NCI-H526 (cell line): ENCODE results near the gene RBBP8.
"Not testable (repeated sequence)": the region's sequence is repeated elsewhere in the genome, so short reads cannot be mapped to it uniquely, and the experiment has no call there.

Experiments used
- DNase-seq, 2 experiments: peaks; one replicate each; lab custom pipeline; 2025; lab: John Stamatoyannopoulos, UW

RBBP8 gene

DNA sequence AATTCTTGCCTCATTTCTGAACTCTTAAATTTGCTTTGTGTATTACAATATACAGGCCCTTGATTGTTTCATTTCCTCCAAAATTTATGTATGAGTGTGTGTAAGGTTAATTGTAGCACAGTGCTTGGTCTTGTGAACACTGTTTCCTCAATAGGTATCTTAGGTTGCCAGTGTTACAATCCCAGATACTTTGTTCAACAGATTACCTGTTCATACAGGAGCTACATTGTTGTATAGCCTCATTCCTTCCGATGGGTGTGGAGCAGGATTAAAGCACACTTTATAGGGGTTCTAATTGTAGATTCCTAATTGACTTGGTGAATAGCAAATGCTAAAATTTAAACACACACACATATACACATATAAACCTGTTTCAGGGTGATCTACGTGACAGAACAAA, 10.7 kb downstream of the RBBP8 start:
- no peak for DNase-seq

- DNase-seq = no peak
Observed at GRCh38 chr18:22946217-22946616, 13.1 kb downstream of the RBBP8 start.

DNA sequence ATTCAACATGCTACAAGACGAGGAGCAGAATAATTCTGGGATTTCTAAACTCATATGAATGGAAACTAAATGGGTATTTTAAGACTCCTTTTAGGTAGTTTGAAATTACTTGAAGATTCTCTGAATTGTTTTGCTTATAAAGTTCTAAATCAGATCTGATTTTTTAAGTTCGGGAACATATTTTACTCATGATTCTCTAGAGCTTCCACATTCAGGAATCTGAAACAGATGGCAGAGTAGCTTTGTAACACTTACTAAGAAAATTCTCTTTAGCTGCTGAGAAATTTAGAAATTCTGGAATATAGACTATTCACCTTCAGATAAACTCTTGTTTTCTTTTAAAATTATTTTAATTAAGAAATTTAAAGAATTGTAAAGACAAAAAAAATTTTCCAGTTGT, 13.7 kb downstream of the RBBP8 start:
- no peak for DNase-seq

GRCh38 chr18:22951823-22952222, 18.7 kb downstream of the RBBP8 start:
- no peak for DNase-seq

DNA sequence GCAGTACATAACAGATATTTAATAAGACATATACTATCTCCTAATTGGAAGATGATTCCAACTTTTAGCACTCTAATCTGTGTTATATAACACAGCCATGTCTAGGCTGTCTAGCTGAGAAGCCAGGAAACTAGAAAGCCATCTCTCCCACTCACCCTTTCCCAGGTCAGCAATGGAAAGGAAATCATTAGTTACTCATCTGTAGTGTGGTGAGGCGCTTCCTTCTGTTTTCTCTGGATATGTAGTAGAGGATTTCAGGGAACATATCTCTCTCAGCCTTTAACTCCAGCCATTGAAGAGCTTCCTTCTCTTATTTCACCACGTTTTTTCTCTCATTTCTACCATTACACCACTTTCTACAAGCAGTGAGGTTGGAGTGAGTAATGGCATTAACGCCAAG, 19.4 kb downstream of the RBBP8 start:
- no peak for DNase-seq

DNA sequence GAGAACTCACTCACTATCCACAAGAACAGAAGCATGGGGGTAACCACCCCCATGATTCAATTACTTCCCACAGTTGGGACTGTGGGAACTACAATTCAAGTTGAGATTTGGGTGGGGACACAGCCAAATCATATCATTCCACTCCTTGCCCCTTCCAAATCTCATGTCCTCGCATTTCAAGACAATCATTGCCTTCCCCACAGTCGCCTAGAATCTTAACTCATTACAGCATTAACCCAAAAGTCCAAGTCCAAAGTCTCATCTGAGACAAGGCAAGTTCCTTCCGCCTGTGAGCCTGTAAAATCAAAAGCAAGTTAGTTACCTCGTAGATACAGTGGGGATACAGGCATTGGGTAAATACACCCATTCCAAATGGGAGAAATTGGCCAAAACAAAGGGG, 20.9 kb downstream of the RBBP8 start:
- not testable (repeated sequence) for DNase-seq

- DNase-seq = no peak
Observed at GRCh38 chr18:22956226-22956625, 23.1 kb downstream of the RBBP8 start.

DNA sequence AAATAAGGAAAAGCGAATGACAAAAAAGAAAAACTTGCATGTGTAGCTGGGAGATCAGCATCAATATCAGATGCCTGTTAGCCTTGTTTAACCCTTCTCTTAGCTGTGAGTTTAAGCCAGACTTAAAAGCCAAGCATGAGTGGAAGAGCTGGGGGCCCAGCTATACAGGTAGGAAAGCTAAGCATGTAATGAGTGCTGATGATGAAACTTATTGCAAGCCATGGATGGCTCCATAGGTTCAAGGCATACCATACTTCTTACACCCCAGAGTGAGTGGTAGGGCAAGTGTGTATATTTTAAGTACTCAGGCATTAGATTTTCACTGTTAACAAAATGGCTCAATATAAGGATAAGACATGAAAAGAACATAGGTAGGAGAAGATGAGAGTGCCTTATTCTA, 28.0 kb downstream of the RBBP8 start:
- no peak for DNase-seq

- DNase-seq = no peak
Observed at GRCh38 chr18:22962004-22962403, 28.9 kb downstream of the RBBP8 start.

GRCh38 chr18:22964116-22964515, 31.0 kb downstream of the RBBP8 start:
- no peak for DNase-seq

DNA sequence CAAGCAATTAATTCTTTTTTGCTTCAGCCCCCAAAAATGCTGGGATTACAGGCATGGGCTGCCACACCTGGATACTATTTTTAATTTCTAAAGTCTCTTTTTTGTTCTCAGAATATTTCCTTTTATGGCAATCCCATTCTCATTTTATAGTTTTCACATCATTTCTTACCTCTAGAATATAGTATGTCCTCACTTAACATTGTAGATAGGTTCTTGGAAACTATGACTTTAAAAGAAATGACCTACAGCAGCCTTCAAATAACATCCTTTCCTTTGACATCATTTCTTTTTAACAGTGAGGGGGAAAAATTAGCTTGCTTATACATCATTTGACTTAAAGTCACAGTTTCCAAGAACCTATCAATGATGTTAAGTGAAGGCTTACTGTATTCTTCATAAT, 31.6 kb downstream of the RBBP8 start:
- no peak for DNase-seq

- DNase-seq = no peak
Observed at GRCh38 chr18:22971038-22971437, 37.9 kb downstream of the RBBP8 start.

DNA sequence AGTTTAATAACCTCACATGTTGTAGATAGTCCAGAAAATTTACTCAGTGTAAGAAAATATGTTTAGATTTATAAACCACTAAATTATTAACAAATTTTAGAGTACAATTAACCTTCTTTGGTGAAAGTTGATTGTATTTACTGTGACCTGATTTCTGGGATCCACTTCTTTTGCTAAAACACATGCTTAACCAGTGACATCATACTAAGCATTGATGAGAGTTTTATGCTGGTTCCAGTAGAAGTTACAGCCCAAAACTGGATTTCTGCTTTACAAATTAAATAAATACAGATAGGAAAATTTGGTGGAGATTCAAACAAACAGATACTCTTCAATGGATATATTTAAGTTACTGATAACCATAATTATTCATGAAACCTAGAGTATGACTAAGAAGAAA, 40.9 kb downstream of the RBBP8 start:
- DNase-seq = no peak

GRCh38 chr18:22974707-22975106, 41.6 kb downstream of the RBBP8 start:
- DNase-seq = no peak

DNA sequence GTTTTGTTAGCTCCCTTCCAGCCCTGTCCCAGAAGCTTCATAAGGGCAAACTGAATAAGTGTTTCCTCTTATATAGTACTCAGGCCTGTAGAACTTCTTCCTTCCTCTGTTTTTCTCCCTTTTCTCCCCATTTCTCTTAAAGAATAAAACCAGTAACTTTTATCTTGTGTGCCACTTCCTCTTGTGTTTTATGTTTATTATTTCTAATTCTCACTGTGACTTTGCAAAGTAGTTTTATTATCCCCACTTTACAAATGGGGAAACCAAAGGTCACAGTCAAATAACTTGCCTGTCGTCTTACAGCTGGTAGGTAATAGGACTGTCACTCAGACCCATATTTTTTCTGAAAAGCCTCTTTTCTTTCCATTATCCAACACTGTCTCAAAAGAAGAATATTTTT, 42.4 kb downstream of the RBBP8 start:
- no peak for DNase-seq

- DNase-seq = no peak
Observed at GRCh38 chr18:22977847-22978701, 44.9 kb downstream of the RBBP8 start.

DNA sequence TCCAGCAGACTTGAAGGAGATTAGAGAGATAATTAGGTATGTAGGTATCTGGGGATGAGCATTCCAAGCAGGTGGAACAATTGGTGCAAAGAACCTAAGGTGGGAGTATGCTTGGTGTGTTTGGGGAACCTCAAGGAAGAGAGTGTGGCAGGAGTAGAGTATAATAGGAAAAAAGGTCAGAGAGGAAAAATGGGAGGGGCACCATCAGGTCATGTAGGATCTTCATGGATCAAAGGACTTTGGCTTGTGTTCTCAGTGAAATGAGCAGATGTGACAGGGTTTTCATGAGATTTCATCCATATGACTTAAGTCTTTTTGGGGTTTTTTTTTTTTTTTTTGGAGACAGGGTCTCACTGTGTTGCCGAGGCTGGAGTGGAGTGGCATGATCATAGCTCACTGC, 47.3 kb downstream of the RBBP8 start:
- no peak for DNase-seq

DNA sequence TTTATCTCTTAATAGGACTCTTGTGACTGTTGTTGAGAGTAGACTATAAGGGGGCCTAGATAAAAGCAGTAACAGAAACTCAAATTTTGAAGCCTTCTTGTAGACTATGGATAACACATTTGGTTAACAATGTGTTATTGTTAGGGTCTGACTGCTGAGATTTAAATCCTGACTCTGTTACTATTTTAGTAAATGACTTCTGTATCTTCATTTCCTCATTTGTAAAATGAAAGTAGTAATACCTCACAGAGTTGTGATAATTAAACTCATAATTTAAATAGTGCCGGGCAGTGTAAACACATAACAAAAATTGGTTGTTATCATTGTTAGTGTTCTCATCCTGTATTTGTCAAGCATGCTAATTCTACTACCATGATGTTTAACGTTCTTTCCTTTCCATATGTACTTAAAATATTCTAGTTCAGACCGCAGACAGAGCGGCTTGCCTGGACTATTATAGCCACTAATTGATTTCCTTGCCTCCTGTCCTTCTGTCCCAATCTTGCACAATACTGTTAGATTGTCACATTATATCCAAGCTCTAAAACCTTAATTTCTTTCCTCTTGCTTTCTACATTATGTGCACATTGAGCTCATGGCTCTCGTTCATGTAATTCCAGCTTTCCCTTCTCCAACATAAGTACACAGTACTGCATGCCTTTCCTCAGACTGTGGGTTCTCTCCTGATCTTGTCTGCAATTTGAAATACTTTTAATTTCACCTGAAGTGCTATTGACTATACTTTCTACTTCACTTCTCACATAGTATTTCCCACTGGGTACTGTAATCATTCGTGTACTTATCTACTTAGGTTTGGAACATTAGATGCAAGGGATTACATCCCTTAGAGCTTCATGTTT, 48.4 kb downstream of the RBBP8 start:
- no peak for DNase-seq

DNA sequence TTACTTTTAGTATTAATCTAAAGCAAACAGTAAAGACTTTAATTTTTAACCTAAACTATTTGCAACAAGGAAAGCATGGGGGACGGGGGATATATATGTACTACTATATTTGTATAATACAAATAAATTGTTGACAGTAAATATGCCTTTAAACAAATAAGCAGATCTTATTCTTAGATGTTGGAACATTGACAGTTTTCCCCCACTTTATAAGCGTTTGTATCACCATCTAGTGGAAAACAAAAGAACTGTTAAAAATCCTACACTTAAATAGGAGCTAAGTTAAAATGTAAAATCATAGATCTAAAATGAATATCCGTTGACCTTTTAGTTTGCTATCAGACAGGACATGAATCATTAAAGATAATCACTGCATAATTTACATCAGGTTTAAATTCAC, 50.0 kb downstream of the RBBP8 start:
- DNase-seq = peak in 1 of 2 experiments; percentile 18

DNA sequence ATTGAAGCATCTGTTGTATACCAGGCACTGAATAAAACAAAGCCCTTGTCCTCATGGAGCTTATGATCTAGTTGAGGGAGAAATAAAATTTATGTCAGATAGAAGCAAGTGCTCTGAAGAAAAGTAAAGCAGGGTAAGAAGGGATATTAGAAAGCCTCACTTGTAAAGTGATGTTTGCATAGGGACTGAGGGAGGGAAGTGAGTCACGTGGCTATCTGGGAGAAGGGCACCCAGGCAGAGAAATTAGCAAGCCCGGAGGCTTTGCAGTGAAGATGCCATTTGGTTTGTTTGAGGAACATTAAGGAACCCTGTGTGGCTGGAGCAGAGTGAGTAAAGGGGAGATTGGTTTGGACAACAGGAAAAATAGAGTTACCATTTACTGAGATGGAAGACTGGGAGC, 52.1 kb downstream of the RBBP8 start:
- DNase-seq = no peak

- no peak for DNase-seq
Observed at GRCh38 chr18:22987547-22988189, 54.5 kb downstream of the RBBP8 start.

GRCh38 chr18:22988208-22988607, 55.1 kb downstream of the RBBP8 start:
- DNase-seq = no peak

DNA sequence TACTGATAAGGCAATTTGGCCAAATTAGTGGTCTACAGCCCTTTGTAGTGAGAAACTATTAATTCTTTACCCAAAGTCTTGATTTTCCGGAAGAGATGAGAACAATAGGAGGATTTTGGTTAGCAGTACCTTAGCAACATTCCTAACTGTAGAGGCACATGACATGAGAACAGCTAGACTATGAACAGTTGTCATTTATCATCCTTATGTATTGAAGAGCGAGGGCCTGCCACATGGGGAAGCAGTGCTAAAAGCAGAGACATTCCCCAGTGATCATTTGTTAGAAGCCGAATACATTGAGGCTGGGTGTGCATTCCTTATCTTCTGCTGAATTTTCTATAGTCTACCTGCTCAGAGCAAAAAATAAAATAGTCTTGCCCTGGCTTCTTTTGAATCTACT, 65.2 kb downstream of the RBBP8 start:
- DNase-seq = no peak
